CD14-positive monocyte (primary cell): ENCODE results near the gene HP. TPM values are rescaled to one million over a fixed set of nuclear protein-coding genes. Genes with fewer than 3 reads are reported as not detected.

Experiments used
- DNase-seq, 3 donors: peaks; one replicate each; pipeline ENCODE4 v3.0.0-alpha.2; 2011 to 2022
- H2AFZ ChIP-seq: 2 replicates; pipeline ENCODE4 v1.6.0; 2012; ENCODE audit warnings: mild to moderate bottlenecking, low read depth, low read length, inconsistent platforms; ENCODE audit not compliant: insufficient read depth, poor library complexity, severe bottlenecking
- H3K27ac ChIP-seq, 2 donors: 1 replicate in 1 of 2; 2 replicates in 1 of 2; pipeline ENCODE4 v1.5.1; 2012 to 2013; ENCODE audit warnings: low read length in 2 of 2, control low read depth in 1 of 2, inconsistent platforms in 1 of 2, low read depth in 1 of 2, mild to moderate bottlenecking in 1 of 2
- H3K27me3 ChIP-seq, 2 donors: one replicate each; pipeline versions ENCODE4 v1.6.0 to v1.6.1; 2011 to 2013; ENCODE audit warnings: low read length in 2 of 2; ENCODE audit not compliant: control insufficient read depth in 2 of 2, insufficient read depth in 2 of 2
- H3K36me3 ChIP-seq, 2 donors: replicated peaks in 1 of 2; 1 replicate in 1 of 2; 2 replicates in 1 of 2; pipeline versions ENCODE4 v1.5.1 to v1.6.1; 2012 to 2013; ENCODE audit warnings: low read length in 2 of 2, control low read depth in 1 of 2, inconsistent platforms in 1 of 2, mild to moderate bottlenecking in 1 of 2; ENCODE audit not compliant: insufficient read depth in 2 of 2, control insufficient read depth in 1 of 2
- H3K4me1 ChIP-seq, 2 donors: 1 replicate in 1 of 2; 2 replicates in 1 of 2; pipeline versions ENCODE4 v1.5.1 to v1.6.1; 2012 to 2013; ENCODE audit warnings: low read length in 2 of 2, control low read depth in 1 of 2, inconsistent platforms in 1 of 2, mild to moderate bottlenecking in 1 of 2, moderate library complexity in 1 of 2; ENCODE audit not compliant: insufficient read depth in 2 of 2, control insufficient read depth in 1 of 2
- H3K4me2 ChIP-seq: replicated peaks from 2 replicates; pipeline ENCODE3; 2012; ENCODE audit warnings: low read length, moderate library complexity, mild to moderate bottlenecking; ENCODE audit not compliant: poor library complexity, severe bottlenecking; ENCODE audit errors: extremely low read depth
- H3K4me3 ChIP-seq, 3 experiments: fragments of 200-600 bp in 1 of 3; sonication (generic) in 1 of 3; replicated peaks in 1 of 3; 1 replicate in 2 of 3; 2 replicates in 1 of 3; pipeline ENCODE4 v1.5.1; 2011 to 2013; ENCODE audit warnings: low read length in 3 of 3, mild to moderate bottlenecking in 3 of 3, control low read depth in 2 of 3, low read depth in 2 of 3, inconsistent platforms in 1 of 3, moderate library complexity in 1 of 3
- H3K79me2 ChIP-seq: 2 replicates; pipeline ENCODE4 v1.6.0; 2012; ENCODE audit warnings: mild to moderate bottlenecking, control low read depth, inconsistent platforms, low read length, moderate library complexity; ENCODE audit not compliant: insufficient read depth
- H3K9ac ChIP-seq: 2 replicates; pipeline ENCODE4 v1.6.0; 2017; ENCODE audit warnings: low read length, mild to moderate bottlenecking; ENCODE audit not compliant: insufficient read depth, poor library complexity, severe bottlenecking
- H3K9me3 ChIP-seq, 2 donors: replicated peaks in 1 of 2; 1 replicate in 1 of 2; 2 replicates in 1 of 2; pipeline versions ENCODE4 v1.5.1 to v1.6.1; 2012 to 2013; ENCODE audit warnings: low read length in 2 of 2, control low read depth in 1 of 2; ENCODE audit not compliant: control insufficient read depth in 1 of 2, insufficient read depth in 1 of 2
- H4K20me1 ChIP-seq: 2 replicates; pipeline ENCODE4 v1.6.0; 2012; ENCODE audit warnings: mild to moderate bottlenecking, low read length, control low read depth, moderate library complexity; ENCODE audit not compliant: insufficient read depth
- H3K27ac Mint-ChIP-seq, 7 donors: one replicate each; pipeline ENCODE4 v1.8.0; 2020; ENCODE audit warnings: mild to moderate bottlenecking in 7 of 7, mixed read lengths in 7 of 7, moderate library complexity in 6 of 7, inconsistent platforms in 2 of 7
- H3K27me3 Mint-ChIP-seq, 3 donors: one replicate each; pipeline ENCODE4 v1.8.0; 2021 to 2022; ENCODE audit warnings: low read depth in 3 of 3, mild to moderate bottlenecking in 3 of 3, mixed read lengths in 3 of 3, moderate library complexity in 3 of 3, inconsistent platforms in 1 of 3
- H3K36me3 Mint-ChIP-seq, 2 donors: one replicate each; pipeline ENCODE4 v1.8.0; 2020; ENCODE audit warnings: mixed read lengths in 2 of 2, inconsistent platforms in 1 of 2, mild to moderate bottlenecking in 1 of 2
- H3K4me1 Mint-ChIP-seq: one replicate; pipeline ENCODE4 v1.8.0; 2020; ENCODE audit warnings: mild to moderate bottlenecking, mixed read lengths
- H3K4me3 Mint-ChIP-seq, 2 donors: one replicate each; pipeline ENCODE4 v1.8.0; 2020; ENCODE audit warnings: mild to moderate bottlenecking in 2 of 2, mixed read lengths in 2 of 2, moderate library complexity in 1 of 2
- H3K9me3 Mint-ChIP-seq, 7 donors: one replicate each; pipeline ENCODE4 v1.8.0; 2020 to 2022; ENCODE audit warnings: mixed read lengths in 7 of 7, mild to moderate bottlenecking in 6 of 7, moderate library complexity in 6 of 7, inconsistent platforms in 2 of 7
- CTCF ChIP-seq: fragments of 200-600 bp; IDR thresholded peaks from one replicate; pipeline ENCODE4 v1.8.0; 2022; ENCODE audit warnings: antibody characterized with exemption, mild to moderate bottlenecking
- WGBS: methylation state at CpG from one replicate; pipeline ENCODE4 v1.1.5; 2013; ENCODE audit warnings: missing lambda C conversion rate; ENCODE audit not compliant: insufficient coverage; 5-methylcytosine and 5-hydroxymethylcytosine counted together
- intact Hi-C, 2 donors: fragments of 100-400 bp; cut with micrococcal nuclease; formaldehyde crosslinking; loops; one replicate each; pipeline versions ENCODE4 v1.15.0 to v1.15.1; 2023
- polyA plus RNA-seq, 3 donors: library from polyadenylated mRNA; depleted of rRNA in 1 of 3; unstranded in 2 of 3; stranded (reverse) in 1 of 3; fragments of 300-500 nt in 2 of 3; fragments of >200 nt in 1 of 3; fragmentation: Illumina TruSeq in 2 of 3; gene quantifications; 1 replicate in 2 of 3; 2 replicates in 1 of 3; pipeline ENCODE4 v1.2.3, GENCODE V29; 2012 to 2021

Gene HP
- polyA plus RNA-seq, 3 donors: 9.3 to 59.4 (median 47.8) TPM

GRCh38 chr16:72072514-72073342, 18.4 kb downstream of the HP start:
- H3K4me1 Mint-ChIP-seq: peaks cover 5% of the 10 kb centered on the region
- no peak overlapping the region for H3K4me2 ChIP-seq
- H4K20me1 ChIP-seq: no peaks in the 10 kb centered on the region

More at GRCh38 chr16:72072514-72073342, 18.4 kb downstream of the HP start:
- Histone ChIP-seq H3K4me1 (no peaks in the 10 kb centered on the region), H3K27me3 (no peaks in the 10 kb centered on the region), H3K9me3 (no peaks in the 10 kb centered on the region), H3K36me3 (peaks cover 0 to 1% of the 10 kb centered on the region in 2 donors), H3K4me3 (no peak overlapping the region), H2AFZ (no peak overlapping the region), H3K9ac (no peak overlapping the region), H3K79me2 (no peaks in the 10 kb centered on the region), H3K27ac (no peak overlapping the region)
- no peak for DNase-seq
- no peak for TF ChIP-seq CTCF
- Mint-ChIP-seq H3K27ac (no peak overlapping the region), H3K27me3 (no peaks in the 10 kb centered on the region), H3K36me3 (peaks cover 5 to 13% of the 10 kb centered on the region in 2 donors), H3K4me3 (no peak overlapping the region), H3K9me3 (no peaks in the 10 kb centered on the region)
- intact Hi-C loops: no loop called here
- WGBS: 92% methylated on average over 10 of the region's 12 CpGs
